Epithelial cell of esophagus (primary cell): ENCODE data around the gene FMO1.
A peak's percentile ranks its signal among the peaks of the same experiment; 100 is the strongest.

Experiments
- DNase-seq: peaks from one replicate; pipeline ENCODE4 v3.0.0; 2010; ENCODE audit warnings: low read depth
- H3K4me3 ChIP-seq: 2 replicates; pipeline ENCODE4 v1.5.1; 2011; ENCODE audit warnings: mild to moderate bottlenecking, low read length, control low read depth
- TF ChIP-seq, protein P1 (sequence below): IDR thresholded peaks from 2 replicates; pipeline ENCODE4 v1.5.1; 2011; ENCODE audit warnings: low read depth, mild to moderate bottlenecking, low read length, control low read depth, inconsistent platforms; ENCODE audit not compliant: insufficient read depth; ENCODE audit errors: missing control alignments

The FMO1 gene

DNA sequence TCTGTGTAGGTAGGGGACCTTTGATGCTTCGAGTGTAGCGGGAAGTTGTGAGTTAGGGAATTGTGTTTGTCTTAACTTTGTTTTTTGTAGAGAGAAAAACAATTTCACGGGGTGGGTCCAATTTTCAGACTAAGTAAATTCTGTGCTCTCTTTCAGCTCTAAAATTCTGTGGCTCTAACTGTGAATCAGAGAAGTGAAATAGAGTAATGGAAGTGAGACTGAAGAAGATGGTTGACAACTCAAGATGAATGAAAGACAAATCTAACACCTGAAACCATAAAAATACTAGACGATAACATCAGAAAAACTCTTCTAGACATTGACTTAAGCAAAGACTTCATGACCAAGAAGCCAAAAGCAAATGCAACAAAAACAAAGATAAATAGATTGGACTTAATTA lies 4.4 kb upstream of the FMO1 start:
- DNase-seq = no peak
- H3K4me3 ChIP-seq = no peak overlapping the region
- TF ChIP-seq, protein P1, sequence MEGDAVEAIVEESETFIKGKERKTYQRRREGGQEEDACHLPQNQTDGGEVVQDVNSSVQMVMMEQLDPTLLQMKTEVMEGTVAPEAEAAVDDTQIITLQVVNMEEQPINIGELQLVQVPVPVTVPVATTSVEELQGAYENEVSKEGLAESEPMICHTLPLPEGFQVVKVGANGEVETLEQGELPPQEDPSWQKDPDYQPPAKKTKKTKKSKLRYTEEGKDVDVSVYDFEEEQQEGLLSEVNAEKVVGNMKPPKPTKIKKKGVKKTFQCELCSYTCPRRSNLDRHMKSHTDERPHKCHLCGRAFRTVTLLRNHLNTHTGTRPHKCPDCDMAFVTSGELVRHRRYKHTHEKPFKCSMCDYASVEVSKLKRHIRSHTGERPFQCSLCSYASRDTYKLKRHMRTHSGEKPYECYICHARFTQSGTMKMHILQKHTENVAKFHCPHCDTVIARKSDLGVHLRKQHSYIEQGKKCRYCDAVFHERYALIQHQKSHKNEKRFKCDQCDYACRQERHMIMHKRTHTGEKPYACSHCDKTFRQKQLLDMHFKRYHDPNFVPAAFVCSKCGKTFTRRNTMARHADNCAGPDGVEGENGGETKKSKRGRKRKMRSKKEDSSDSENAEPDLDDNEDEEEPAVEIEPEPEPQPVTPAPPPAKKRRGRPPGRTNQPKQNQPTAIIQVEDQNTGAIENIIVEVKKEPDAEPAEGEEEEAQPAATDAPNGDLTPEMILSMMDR = no peak

DNA sequence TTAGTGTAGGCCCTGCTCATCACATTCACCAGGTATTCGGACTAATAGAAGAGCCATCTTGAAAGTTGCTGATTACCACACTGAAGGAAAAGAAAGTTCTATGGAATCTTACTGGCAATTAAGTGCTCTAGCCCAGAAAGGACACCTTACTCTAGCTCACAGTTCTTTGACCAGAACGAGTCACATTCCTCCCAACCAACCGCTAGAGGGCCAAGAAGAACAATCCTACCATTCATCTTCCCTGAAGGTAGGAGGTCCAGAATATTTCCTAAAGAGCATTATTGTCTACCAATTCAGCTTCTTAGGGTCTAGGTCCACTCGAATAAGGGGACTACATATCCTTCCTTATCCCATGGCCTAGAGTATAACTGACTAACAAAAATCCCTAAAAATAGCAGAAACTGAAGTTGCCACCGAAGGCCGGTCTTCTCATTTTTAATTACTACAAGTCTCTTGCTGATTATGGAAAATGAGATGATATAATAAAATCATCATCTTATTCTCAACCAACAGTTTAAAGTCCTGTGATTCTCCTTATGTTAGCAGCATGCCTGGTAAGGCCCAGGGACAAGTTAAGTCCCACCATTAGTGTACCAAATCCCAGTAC lies 2.7 kb upstream of the FMO1 start:
- TF ChIP-seq, protein P1 = peak; percentile 88
- H3K4me3 ChIP-seq = no peak overlapping the region
- DNase-seq = peak; percentile 62

DNA sequence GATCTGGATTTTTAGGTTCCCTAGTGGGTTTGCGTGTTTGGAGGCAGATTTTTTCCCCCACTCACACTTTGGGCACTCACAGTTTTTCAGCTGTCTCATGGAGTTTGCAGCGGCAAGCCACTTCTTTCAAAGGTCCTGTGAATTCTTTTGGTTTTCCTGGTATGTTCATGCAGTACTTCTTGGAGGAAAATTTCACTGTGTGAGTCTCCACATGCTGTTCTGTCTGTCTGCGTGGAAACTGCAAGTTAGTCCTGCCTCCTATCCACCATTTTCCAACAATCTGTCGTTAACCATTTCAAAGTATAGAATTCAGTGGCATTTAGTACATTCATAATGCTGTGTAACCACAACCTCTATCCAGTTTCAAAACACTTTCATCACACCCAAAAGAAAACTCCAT lies 793 bp upstream of the FMO1 start:
- no peak overlapping the region for H3K4me3 ChIP-seq
- no peak for DNase-seq
- TF ChIP-seq, protein P1 = no peak

DNA sequence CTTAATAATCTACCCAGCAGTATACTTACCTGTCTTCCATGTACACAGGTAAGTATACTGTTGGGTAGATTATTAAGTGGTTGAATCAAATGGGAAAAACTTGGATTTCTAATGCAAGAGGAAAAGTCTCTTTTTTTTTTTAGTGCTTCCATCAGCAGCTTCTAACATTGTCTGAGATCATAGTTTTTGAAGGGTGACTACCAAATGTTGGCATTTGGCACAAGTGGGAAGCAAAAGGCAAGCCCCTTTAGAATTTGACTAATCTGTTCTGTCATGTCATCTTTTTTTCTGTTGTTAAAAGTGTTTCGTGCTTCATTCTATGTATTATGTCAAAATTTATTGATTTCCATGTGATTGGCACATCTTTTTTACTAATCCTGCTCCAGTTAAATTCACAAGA lies 547 bp downstream of the FMO1 start:
- H3K4me3 ChIP-seq = no peak overlapping the region
- no peak for DNase-seq
- TF ChIP-seq, protein P1 = no peak

DNA sequence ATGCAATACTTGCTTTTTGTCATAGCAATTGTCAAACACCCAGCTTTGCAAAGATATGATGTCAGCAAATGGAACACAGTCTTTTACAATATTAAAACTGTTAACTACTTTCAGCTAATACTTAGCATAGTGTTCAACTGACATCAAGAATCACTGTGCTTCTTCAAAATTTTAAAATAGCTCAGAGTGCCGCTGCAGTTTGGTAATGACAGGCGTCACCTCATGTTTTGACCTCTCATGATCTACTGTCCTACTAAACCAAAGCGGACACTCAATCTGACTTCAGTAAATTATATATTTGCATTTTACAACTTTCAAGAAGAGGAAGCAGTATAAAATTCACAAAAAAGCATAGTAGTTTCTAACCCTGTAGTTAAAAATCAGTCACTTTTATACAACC lies 2.0 kb downstream of the FMO1 start:
- H3K4me3 ChIP-seq = no peak overlapping the region
- TF ChIP-seq, protein P1 = no peak
- DNase-seq = no peak

DNA sequence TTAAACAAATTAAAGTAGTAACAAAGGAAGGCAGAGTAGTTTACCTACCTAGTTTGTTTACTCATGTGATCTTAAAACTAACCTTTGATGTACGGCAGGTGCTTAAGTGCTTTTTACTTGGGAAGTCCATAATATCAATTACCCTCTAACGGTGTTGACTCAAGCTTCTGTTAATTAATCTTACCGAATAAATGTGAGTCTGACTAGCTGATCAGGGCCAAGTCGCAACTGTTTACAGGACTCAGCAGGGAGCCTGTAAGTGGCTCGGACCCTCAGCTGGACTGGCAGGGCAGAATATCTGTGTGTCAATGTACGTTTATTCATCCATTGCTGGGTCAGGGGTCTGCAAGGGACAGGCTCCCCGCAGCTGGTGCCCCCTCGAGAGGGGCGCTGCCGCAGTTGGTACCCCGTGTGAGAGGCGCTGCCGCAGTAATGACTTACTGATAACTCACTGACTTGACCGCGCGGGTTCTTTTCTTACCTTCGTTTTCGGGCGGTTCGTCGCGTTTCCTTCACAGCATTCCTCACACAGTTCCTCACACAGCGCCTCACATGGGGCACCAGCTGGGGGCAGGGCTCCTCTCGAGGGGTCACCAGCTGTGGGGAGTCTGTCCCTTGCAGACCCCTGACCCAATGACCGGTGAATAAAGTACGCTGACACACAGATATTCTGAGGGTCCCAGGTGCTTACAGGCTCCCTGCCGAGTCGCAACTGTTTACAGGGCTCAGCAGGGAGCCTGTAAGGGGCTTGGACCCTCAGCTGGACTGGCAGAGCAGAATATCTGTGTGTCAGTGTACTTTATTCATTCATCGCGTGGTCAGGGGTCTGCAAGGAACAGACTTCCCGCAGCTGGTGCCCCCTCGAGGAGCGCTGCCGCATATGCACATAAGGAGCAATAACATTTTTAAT lies 3.0 kb downstream of the FMO1 start:
- peak overlapping the region; percentile 55 for H3K4me3 ChIP-seq
- peak; percentile 58 for DNase-seq
- TF ChIP-seq, protein P1 = peak; percentile 59

DNA sequence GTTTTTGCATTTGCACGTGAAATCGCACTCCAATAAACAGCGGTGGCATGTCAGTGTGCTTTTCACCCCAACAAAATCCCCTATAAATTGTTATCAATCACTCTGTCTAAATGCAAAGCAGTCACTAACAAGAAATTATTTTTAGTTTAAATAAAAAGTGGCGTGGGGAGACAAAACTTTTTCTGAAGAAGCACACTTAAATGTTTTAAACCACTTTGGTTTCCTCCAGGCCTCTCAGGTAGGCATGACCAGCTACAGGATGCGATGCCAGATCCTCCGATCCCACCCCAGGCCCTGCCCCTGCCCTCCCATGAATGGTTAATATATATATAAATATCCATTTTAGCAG lies 3.6 kb downstream of the FMO1 start:
- TF ChIP-seq, protein P1 = no peak
- DNase-seq = no peak
- H3K4me3 ChIP-seq = peak overlapping the region; percentile 55
